HG03442 (cell line): Measurements from ENCODE around the gene SLC4A4.

Source experiments
- ATAC-seq: cut with Tn5 transposase; IDR thresholded peaks from one replicate; pipeline ENCODE4 v1.9.1; 2021; ENCODE audit warnings: mild to moderate bottlenecking, moderate library complexity; ENCODE audit not compliant: unreplicated experiment

The SLC4A4 gene

GRCh38 chr4:71533121-71533520 lies 194.3 kb downstream of the SLC4A4 start:
- ATAC-seq: no peak

- no peak for ATAC-seq
Observed at GRCh38 chr4:71537551-71538065, 198.8 kb downstream of the SLC4A4 start.

- no peak for ATAC-seq
Observed at GRCh38 chr4:71538528-71538927, 199.7 kb downstream of the SLC4A4 start.

- peak; percentile 71 for ATAC-seq
Observed at GRCh38 chr4:71540749-71541269, 202.0 kb downstream of the SLC4A4 start.

GRCh38 chr4:71541541-71541940 lies 202.7 kb downstream of the SLC4A4 start:
- ATAC-seq: no peak

GRCh38 chr4:71545168-71545567 lies 206.3 kb downstream of the SLC4A4 start:
- no peak for ATAC-seq

GRCh38 chr4:71549516-71550160 lies 210.8 kb downstream of the SLC4A4 start:
- ATAC-seq: no peak

GRCh38 chr4:71550220-71551165 lies 211.7 kb downstream of the SLC4A4 start:
- ATAC-seq: no peak

DNA sequence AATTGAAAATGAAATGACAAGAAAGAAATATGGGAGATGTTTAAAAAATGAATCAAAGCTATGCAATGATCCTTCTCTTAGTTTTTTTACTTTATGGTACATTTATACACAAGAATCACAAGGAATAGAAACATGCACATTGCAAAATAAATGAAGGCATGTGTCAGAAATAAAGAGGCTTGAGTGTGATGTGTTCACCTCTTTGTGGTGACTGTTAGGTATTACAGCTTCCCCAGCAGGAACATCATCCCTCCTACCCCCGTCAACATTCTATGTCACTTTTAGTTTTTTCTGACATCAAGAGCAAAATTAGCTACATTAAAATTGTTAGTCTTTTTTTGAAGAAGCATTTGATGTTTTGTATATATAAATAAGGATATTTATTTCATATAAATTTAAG lies 214.8 kb downstream of the SLC4A4 start:
- ATAC-seq: peak; percentile 38

DNA sequence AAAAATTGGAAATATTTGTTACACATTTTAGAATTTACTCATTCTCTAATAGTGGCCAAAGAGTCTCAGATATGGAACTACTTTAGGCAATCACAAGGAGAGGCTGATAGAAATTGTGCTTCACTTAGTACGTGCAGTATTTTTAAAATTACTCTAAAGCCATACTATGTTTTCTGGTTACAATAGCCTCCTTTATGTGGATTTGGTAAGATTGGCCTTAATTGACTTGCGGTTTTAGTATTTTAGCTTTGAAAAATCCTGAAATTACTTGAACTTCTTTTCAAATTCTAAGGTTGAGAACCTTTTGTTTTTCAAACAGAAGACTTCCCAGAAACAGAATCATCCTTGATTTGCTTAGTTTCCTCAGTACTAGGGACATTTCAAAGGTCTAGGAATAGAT lies 215.2 kb downstream of the SLC4A4 start:
- ATAC-seq: no peak

DNA sequence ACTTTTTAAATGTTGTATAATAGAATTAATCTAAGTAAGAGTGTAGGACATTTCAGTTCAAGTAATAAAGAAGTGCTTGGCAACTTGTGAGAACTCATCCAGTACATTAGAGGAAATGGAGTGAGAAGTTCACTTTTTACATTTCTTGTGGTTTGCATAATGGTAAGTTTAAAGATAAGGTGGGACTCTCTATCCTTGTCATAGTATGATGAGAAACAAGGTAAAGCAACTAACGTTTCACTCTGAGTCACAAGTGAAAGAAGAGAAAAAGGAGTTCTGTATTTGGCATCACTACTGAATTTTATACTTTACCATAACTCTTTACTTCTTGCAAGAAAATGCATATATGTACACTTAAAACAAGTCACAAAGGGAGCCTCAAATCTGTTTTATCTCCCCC lies 219.4 kb downstream of the SLC4A4 start:
- peak; percentile 95 for ATAC-seq

DNA sequence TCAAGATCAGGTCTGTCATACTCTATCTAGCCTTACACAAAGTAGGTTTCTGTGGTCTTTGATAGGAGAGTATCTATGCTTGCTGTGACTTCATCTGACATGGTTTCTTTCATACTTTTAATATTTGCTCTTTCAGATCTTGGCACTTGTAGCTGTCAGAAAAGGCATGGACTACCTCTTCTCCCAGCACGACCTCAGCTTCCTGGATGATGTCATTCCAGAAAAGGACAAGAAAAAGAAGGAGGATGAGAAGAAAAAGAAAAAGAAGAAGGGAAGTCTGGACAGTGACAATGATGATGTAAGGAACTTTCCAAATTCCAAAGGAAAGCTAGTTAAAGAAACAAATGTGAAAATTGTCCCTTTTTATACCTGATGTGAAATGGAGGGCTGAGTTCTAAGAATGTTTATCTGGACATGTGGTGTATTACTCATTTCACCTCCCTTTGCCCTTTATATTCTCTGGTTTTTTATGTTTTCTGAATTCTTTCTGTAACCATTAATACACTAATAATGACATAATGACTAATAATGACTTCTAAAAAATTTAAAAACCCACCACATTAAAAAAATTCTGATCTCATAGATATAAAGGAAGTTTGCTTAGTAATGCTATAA lies 221.2 kb downstream of the SLC4A4 start:
- ATAC-seq: no peak

DNA sequence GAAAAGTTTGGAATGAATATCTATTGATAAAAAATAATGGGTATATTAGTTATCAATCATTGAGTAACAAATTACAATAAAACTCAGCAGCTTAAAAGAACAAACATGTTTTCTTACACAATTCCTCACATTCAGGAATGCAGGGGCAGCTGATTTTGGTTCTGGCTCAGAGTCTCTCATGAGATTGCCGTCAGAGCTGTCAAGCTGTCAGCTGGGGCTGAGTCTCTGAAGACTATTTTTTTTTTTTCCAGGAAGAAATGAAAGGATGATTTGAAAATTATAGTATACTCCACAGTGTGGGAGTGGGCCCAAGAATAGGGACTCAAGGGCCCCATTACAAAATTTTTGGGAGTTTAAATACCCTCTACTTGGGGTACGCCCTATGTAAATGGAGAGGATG lies 226.0 kb downstream of the SLC4A4 start:
- no peak for ATAC-seq

GRCh38 chr4:71566856-71567255 lies 228.0 kb downstream of the SLC4A4 start:
- ATAC-seq: no peak

- no peak for ATAC-seq
Observed at GRCh38 chr4:71568131-71568530, 229.3 kb downstream of the SLC4A4 start.

DNA sequence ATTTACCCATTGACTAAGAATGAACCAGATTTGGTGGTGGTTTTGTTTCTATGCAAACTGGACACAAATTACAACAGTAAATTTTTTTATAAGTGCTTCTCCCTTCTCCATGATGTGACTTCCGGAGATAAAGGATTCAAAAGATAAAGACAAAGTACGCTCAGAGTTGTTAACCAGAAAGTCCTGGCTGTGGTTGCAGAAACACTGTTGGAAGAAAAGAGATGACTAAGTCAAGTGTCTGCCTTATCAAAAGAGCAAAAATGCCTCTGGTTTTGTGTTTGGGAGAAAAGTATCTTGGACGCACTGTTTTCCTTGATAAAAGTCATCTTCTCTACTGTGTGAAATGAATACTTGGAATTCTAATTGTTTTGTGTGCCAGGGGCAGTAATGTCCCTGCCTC lies 231.7 kb downstream of the SLC4A4 start:
- ATAC-seq: no peak

DNA sequence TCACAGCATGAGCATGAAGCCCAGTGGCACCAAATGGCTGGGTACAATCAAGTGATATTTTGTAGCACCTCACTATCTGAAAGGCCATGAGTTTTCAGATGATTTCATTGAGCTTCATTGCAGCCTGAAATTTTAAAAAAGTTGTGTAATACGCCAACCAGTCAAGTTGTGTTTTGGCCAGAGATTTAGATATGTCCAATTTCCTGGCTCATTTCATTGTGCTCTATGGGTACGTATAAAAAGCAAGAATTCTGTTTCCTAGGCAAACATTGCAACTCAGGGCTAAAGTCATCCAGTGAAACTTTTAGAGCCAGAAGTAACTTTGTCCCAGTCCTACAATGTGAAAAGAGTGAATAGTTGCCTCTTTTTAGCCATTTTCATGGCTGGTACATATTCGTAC lies 232.5 kb downstream of the SLC4A4 start:
- no peak for ATAC-seq

DNA sequence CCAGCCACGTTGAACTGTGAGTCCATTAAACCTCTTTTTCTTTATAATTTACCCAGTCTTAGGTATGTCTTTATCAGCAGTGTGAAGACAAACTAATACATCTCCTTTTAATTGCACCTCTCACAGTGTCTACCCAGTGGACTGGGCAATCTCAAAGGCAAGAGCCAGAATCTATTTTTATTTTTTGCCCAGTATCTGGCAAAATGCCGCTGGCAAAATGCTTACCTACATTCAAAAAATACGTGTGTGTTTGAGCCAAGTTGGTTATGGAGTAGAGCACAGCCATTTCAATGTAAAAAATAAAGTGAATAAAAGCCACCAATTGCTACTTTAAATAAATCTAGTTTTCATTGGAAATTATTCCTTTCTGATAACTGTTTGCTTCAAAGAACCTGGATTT lies 245.2 kb downstream of the SLC4A4 start:
- no peak for ATAC-seq

GRCh38 chr4:71584585-71584984 lies 245.8 kb downstream of the SLC4A4 start:
- ATAC-seq: no peak

DNA sequence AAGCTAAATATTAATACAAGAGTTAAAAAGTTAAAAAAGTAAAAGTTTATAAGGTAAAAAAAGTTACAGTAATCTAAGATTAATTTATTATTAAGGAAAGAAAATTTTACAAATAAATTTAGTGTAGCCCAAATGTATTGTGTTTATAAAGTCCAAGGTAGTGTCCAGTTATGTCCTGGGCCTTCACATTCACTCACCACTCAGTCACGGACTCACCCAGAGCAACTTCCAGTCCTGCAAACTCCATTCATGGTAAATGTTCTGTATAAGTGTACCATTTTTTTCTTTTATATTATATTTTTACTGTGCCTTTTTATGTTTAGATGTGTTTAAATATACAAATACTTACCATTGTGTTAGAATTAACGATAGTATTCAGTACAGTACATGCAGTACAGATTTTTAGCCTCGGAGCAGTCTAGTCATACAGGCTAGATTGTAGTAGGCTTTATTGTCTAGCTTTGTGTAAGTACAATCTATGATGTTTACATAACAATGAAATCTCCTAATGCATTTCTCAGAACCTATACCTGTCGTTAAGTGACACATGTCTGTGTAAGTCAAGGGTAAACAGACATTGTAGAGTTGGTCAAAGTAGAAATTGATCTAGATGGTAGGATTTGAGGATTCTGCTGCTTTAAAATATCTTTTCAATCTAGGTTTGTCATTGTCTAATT lies 247.4 kb downstream of the SLC4A4 start:
- no peak for ATAC-seq

DNA sequence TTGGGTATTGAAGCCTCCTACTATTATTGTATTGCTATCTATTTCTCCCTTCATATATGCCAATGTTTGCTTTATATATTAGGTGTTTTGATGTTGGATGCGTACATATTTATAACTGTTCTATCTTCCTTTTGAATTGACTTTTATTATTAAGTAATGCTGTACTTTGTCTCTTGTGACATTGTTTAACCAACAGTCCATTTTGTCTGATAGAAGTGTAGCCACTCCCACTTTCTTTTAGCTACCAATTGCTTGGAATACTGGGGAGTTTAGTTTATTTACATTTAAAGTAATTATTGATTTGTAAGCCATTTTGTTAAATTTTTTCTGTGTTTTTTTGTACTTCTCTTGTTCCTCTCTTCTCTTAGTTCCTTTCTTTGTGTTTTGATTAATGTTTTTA lies 249.2 kb downstream of the SLC4A4 start:
- no peak for ATAC-seq
